HG02610 (cell line): ENCODE measurements around the gene ATG5.

Experiments
- ATAC-seq: cut with Tn5 transposase; IDR thresholded peaks from one replicate; pipeline ENCODE4 v1.9.1; 2021; ENCODE audit warnings: mild to moderate bottlenecking, moderate library complexity; ENCODE audit not compliant: unreplicated experiment

ATG5 gene

GRCh38 chr6:106134906-106135634 is 190.5 kb downstream of the ATG5 start:
- no peak for ATAC-seq
